ENCODE measurements around the gene SLC25A39.
"Not testable (repeated sequence)": the region's sequence is repeated elsewhere in the genome, so short reads cannot be mapped to it uniquely, and the experiment has no call there.

SLC25A39 gene

GRCh38 chr17:44353672-44354331 lies 29.2 kb upstream of the SLC25A39 start:
- DNase-seq: no peak

- no peak for DNase-seq
Observed at GRCh38 chr17:44352828-44353671, 28.4 kb upstream of the SLC25A39 start.

- no peak for DNase-seq
Observed at GRCh38 chr17:44351961-44352827, 27.6 kb upstream of the SLC25A39 start.

- DNase-seq: no peak
Observed at GRCh38 chr17:44351464-44351863, 26.8 kb upstream of the SLC25A39 start.

GRCh38 chr17:44350733-44351226 lies 26.2 kb upstream of the SLC25A39 start:
- peak; percentile 40 to 56 (median 52) for DNase-seq

GRCh38 chr17:44349553-44350070 lies 25.0 kb upstream of the SLC25A39 start:
- no peak for DNase-seq

- no peak for DNase-seq
Observed at GRCh38 chr17:44348988-44349364, 24.4 kb upstream of the SLC25A39 start.

GRCh38 chr17:44348234-44348987 lies 23.8 kb upstream of the SLC25A39 start:
- no peak for DNase-seq

- not testable (repeated sequence) for DNase-seq
Observed at GRCh38 chr17:44347206-44348055, 22.8 kb upstream of the SLC25A39 start.

GRCh38 chr17:44346064-44346844 lies 21.6 kb upstream of the SLC25A39 start:
- DNase-seq: no peak

- peak in 1 of 4 experiments; percentile 11 for DNase-seq
Observed at GRCh38 chr17:44345454-44346026, 20.9 kb upstream of the SLC25A39 start.

- DNase-seq: peak; percentile 64 to 71 (median 69)
Observed at GRCh38 chr17:44344939-44345453, 20.4 kb upstream of the SLC25A39 start, which contains the start of gene GRN. TSS of gene GRN (plus strand) at chr17:44345302. CDS start at chr17:44349165, 3,863 bp downstream.

- DNase-seq: no peak
Observed at GRCh38 chr17:44343510-44344209, 19.0 kb upstream of the SLC25A39 start.

- not testable (repeated sequence) for DNase-seq
Observed at GRCh38 chr17:44340553-44340952, 15.9 kb upstream of the SLC25A39 start.

GRCh38 chr17:44338702-44339101 lies 14.1 kb upstream of the SLC25A39 start:
- DNase-seq: no peak

- no peak for DNase-seq
Observed at GRCh38 chr17:44335968-44336367, 11.3 kb upstream of the SLC25A39 start.

- DNase-seq: no peak
Observed at GRCh38 chr17:44335564-44335963, 10.9 kb upstream of the SLC25A39 start.

- no peak for DNase-seq
Observed at GRCh38 chr17:44334727-44335126, 10.1 kb upstream of the SLC25A39 start.

GRCh38 chr17:44334315-44334714 lies 9.7 kb upstream of the SLC25A39 start:
- no peak for DNase-seq

All from activated CD4-positive, CD25-positive, alpha-beta regulatory T cell (primary cell).